Measurements from ENCODE around the gene IQSEC3.

Gene IQSEC3

DNA sequence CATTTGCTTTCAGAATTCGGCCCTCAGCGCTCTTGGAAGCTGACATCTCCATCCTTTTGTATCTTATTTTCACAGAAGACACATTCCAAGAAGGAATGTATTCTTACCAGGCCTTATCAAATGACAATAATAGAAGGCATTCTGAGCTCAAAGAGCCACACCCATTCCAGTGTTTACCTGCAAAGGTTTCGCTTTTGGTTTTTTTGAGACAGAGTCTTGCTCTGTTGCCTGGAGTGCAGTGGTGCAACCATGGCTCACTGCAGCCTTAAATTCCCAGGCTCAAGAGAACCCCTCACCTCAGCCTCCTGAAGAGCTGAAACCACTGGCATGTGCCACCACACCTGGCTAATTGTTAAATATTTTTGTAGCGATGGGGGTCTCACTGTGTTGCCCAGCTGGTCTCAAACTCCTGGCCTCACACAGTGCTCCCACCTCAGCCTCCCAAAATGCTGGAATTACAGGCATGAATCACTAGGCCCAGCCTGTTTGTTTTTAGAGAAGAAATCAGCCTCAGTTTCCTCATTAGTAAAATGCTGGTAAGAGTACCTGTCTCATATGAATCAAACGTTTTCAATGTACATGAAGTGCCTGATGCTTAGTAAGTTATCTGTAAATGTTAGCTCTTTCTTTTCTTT lies 78.2 kb downstream of the IQSEC3 start:
- DNase-seq, result no peak

DNA sequence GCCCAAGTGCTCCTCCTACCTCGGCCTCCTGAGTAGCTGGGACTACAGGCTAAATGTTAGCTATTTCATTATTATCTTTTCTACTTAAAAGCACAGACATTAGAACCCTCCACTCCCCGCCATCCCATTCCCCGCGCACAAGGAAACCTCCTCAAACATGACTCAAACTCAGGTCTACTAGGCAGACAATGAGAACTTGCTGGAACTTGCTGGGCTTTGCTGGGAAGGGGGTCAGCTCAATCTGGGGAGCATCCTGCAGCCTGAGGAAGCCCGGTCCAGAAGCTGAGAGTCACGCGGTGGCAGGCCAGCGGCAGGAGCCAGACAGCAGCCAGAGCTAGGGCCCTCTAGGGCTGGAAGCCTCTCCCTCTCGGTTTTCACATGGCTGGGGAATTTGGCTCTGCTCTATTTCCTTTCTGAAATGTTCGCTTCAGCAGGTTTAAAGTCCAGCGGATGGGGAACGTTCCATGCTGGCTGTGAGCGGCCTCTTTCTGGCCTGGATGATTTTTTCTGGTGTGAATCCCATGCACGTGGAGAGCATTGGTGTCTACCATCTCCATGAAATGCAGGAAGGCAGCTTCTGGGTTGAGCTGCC lies 78.9 kb downstream of the IQSEC3 start:
- no peak for DNase-seq

DNA sequence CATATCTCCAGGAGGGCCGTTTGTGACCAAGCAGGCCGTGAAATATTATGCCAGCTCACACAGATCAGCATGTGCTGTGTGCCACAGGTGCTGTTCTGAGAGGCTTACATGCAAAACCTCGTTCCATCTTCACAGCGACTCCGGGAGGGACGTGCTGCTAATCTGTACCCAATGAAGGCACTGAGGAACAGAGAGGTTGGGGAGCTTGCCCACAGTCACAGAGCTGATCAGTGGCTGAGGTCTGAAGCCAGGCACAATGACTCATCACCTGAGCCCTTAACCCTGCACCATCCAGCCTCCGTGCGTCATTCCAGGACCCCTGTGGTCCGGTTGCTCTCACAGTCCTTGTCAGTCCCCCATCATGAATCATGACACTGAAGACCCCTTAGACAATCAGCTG lies 80.7 kb downstream of the IQSEC3 start:
- no peak for DNase-seq

DNA sequence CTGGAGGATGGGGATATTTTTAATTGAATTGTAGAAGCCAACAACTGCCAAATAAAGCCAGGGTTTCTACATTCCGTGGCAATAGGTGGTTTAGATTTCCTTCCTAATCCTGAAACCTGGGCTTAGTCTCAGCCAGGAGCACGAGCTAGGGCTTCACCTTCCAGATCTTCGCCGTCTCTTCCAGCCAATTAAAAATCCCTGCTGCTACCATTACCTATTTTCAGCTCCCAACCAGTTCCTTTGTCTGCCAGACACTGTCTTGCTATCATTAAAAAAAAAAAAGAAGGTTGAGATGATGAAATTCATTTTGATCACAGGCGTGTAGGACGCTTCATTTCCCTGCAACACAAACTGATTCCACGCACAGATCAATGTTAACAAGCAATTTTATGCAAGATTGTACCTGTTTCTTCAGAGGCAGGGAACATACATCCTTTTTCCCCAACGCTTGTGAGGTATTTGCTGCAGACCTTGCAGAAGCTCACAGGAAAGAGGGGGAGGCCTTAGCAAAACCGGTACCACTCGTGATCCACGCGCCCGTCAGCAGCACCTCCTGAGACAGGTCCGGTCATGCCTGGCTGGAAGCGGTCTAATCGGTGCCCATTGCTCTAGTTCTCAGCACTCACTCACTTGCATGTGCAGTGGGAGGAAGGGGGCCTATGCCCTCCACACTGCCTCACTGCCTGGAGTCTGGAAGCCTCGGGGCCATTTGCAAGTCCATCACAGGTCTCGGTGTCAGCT lies 82.3 kb downstream of the IQSEC3 start:
- no peak for DNase-seq

DNA sequence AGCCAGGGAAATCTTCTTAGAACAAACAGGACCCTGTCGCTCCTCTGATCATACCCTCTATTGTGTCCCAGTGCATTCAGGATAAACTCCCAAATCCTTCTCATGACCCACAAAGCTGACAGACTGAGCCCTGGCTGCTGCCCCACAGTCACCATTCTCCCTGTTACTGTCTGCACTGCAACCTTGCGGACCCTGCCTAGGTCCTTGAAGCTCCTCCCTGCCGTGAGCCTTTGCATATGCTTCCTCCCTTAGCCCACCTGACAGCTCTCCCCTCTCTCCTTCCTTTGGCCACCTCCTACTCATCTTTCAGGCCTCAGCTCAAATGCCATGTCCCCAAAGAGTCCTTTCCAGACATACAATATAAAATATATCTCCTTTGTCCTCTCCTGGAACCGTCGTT lies 85.0 kb downstream of the IQSEC3 start:
- no peak for DNase-seq

DNA sequence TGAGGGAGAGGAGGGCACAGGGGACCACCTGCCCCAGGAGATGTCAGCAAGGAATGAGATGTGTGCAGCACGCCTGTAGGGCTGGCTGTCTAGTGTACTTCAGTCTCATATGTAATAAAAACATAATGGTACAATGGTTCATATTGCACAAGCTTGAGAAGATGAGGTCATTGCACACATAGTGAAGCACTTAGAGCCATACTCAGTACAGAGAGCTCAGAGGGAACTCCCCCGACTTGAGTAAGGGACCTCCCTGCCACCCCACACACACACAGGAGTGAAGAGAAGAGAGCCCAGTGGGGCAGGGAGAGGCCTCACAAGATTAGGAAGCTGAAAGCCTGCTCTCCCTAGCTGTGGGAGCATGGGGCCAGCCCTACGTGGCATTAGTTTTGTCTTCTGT lies 85.9 kb downstream of the IQSEC3 start:
- no peak for DNase-seq

DNA sequence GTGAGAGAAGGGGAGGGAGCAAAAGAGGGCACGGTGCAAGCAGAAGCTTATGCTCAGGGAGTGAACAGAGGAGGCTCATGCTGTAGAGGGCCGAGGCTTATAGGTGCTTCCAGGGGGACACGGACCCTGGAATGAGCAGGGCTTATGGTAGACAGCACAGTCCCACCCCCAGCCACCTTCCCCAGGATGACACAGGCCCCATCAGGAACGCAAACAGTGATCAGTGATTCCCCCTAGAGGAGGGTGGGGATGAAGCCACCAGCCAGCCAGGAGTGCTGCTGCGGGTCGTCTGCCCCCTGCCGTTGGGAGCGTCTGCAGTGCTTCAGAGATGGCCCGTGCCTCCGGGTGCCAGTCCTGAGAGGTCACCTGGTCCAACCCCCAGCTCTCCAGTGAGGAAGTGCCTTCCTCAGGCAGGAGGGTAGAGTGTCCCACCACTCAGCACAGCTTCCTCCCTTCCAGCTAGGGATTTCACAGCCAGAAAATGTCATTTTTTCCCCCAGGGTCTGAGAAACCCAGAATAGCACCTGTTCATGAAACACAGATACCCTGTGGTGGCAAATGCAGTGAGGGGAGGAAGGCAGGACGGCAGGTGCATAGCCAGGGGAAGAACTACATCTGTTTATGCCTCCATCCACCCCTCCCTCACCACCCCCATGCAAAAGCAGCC lies 86.6 kb downstream of the IQSEC3 start:
- DNase-seq, result peak; percentile 41

DNA sequence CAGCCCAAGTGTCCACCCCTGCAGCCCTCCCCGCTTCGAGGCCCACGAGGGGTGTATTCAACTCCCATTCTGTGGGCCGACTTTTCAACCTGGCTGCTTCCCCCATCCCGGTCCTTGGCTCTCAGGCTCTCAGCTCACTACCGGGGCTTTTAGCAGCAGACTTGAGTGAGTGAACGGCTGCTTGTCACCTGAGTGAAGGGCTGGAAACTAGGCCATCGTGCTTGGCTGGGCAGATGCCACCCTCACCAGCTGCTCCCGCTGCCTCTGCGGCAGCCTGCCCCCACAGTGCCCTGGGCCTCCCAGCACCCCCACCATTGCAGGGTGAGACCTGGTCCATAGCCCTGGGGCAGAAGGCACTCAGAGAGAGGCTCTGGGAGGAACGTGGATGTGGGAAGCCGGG lies 87.5 kb downstream of the IQSEC3 start:
- no peak for DNase-seq

DNA sequence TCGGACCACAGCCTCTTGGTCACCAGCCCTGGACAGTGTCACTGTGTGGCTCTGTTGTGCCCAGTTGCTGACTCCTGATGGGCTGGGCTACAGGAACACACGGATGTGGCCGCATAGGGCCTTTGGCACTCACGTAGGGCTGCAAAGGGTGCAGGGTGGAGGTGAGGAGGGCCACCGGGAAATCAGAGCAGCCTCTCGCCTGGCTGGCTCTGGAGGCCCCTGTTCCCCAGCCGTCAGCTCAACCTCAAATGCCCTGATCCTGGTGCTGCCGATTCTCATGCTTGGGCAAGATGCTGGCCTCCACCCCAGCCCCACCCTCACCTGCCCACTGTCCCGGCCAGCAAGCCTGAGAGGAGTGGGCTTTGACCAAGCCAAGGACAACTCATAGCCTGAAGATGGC lies 88.4 kb downstream of the IQSEC3 start:
- no peak for DNase-seq

DNA sequence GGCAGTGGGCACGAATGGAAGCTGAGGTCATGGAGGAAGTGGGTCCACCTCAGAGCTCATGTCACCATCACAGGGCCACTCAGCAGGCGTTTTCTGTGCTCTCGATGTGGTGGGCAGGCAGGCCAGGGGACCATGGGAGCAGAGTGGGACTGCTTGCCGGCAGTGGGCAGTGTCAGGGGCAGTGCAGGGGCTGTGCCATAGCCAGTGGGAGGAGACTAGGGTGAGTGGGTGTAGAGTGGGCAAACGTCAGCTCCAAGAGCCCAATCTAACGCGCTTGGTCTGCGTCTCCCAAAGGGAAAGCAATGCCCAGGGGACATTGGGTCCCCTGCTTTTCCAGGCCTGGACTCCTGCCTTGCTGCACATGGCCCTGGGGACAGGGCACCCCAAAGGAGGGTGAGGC lies 89.1 kb downstream of the IQSEC3 start:
- no peak for DNase-seq

DNA sequence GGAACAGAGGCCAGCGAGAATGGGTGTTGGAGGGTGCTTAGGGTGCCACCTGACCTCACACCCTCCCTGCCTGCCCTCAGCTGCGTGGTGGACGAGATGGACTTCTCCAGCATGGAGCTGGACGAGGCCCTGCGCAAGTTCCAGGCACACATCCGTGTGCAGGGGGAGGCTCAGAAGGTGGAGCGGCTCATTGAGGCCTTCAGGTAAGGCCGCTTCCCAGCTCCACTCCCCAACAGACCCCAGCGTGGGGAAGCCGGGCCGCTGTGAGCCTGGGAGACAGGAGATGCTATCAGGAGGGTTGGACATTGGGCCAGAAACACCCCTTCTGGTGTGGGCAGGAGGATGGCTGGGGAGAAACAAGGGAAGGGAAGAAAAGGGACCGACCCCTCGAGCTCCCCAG lies 90.4 kb downstream of the IQSEC3 start:
- DNase-seq, result no peak

DNA sequence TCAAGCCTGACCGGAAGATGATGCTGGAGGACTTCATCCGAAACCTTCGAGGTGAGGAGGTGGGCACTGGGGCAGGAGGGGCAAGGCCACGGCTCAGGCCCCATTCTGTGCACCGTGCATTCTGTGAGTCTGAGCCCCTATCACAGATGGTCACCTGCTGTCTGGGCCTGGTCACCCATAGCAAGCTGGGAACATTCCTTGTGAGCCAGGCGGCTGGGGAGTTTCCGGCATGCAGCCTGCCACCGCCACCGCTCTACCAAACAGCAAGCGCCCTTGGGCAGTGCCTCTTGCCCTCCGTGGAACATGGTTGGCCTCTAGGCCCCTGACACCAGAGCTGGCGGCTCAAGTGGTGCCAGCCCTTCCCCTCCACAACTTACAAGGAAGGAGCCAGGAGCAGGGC lies 91.1 kb downstream of the IQSEC3 start:
- no peak for DNase-seq

DNA sequence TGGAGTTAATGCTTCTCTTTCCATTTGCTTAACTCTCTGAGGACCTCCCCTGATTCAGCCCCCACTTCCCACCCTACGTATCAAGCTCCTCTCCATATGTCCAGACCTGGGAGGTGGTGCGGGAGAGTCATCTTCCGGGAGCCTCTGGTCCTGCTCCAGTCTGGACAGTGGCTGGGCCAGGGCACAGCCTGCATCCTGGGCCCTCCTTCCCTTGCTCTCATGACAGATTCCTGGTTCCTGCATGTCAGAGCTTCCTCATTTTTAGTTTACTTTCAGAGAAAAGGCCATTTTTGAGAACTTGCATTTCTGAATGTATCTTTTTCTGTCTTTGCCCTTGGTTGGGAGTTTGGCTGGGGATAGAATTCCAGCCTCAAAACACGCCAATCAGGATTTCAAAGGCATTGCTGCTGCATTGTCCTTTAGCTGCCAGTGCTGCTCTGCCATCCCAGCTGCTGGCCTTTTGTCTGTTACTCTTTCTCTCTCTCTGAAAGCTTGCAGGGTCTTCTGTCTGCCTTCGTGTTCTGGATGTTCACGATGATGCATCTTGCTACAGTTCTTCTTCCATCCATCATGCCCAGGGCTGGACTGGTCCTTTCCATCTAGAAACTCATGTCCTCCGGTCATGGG lies 92.7 kb downstream of the IQSEC3 start:
- DNase-seq, result no peak

DNA sequence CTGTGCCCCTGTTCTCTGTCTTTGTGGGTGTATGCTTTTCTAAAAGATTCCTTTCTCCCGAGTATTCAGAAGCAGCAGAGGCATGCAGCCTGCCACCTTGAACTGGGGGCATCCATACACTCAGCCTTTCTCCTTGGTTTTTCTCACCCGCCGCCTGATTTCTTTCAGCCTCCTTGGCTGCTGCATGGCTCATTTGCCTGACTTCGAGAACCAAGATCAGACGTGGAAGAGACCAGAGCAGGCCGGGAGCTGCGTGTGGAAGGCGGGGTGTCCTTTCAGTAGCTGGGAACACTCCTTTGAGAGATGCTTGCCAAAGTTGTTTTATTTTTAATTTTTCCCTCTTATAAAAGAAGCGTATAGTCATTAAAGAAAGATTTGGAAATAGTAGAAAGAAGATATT lies 94.3 kb downstream of the IQSEC3 start:
- no peak for DNase-seq

DNA sequence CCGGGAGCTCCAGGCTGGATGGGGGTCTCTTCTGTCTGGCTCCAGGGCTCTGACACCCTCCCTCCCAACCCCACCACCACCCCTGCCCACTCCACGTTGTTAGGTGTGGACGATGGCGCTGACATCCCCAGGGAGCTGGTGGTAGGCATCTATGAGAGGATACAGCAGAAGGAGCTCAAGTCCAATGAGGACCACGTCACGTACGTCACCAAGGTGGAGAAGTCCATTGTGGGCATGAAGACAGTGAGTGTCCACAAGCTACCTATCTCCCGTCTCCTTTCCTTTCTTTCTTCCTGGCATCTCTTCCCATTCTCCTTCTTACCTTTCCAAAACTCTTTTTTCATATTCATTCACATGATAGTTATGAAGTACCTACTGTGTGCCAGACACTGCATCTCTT lies 95.3 kb downstream of the IQSEC3 start:
- no peak for DNase-seq

DNA sequence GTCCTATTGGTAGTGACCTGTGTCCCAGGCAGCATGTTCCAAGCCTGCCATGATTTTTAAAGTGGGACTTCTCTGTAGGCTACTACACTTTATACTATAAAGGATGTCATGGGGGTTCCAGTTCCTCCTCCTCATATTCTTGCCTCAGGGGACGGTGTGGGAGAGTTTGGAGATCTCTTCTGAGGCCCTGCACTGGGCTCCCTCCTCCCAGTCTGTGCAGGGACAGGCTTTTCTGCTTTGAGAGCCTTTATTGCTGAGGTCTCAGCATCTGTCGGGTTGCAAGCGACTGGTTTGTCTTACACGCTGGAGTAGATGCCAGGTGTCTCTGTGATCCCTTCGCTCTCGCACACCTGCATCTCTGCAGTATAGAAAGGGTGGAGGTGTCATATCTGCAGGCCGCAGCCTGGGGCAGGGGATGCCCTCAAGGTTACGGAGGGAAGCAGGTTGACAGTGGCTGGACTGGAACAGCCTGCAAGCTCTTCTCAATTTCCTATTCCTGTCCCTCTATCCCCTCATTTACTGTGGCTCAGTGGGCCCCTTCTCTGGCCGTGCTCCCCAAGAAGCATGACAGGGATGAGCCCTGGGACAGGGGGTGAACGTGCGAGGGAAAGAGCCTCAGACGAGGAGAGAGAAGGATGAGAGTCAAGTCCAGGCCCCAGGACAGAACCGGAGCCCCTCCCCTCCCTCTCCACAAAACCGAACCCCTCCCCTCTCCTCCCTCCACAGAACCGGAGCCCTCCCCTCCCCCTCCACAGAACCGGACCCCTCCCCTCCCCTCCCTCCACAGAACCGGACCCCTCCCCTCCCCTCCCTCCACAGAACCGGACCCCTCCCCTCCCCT lies 96.1 kb downstream of the IQSEC3 start:
- DNase-seq, result no peak

DNA sequence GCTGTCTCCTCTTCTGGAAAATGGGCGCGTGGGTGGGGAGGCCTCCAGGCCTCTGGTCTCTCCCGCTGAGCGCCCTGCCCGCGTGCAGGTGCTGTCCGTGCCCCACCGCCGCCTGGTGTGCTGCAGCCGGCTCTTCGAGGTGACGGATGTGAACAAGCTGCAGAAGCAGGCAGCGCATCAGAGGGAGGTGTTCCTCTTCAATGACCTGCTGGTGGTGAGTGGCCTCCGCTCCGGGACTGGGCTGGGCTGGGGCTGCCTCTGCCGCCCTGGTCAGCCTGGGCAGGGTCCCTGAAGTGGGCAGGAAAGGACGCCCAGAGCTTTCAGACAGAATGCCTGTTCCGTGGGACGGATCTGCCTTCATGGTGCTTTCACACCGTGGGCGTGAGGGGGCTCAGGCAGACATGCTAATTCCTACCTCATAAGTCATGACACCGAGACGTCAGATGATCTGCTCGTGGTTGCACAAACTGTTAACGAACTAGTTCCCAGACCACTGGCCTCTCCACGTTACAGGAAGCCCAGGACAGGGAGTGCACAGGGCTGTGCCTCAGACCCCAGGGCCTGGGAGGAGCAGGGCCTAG lies 96.9 kb downstream of the IQSEC3 start:
- DNase-seq, result no peak

DNA sequence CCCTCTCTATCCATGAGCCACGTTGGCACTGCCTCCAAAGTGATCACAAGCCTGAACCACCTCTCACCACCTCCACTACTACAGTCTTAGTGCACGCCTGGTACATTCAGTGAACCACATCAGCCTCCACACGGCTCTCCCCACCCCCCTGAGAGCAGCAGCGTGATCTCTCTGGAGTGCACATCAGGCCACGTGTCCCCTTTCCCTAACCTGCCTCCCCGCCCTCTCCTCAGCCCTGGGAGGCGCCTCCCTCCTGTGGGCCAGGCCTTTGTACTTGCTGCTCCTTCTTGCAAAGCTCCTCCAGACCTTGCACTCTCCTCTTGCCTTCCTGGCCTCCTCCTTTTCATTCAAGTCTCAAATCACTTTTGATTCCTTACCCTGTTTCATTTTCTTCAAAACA lies 97.6 kb downstream of the IQSEC3 start:
- DNase-seq, result no peak

DNA sequence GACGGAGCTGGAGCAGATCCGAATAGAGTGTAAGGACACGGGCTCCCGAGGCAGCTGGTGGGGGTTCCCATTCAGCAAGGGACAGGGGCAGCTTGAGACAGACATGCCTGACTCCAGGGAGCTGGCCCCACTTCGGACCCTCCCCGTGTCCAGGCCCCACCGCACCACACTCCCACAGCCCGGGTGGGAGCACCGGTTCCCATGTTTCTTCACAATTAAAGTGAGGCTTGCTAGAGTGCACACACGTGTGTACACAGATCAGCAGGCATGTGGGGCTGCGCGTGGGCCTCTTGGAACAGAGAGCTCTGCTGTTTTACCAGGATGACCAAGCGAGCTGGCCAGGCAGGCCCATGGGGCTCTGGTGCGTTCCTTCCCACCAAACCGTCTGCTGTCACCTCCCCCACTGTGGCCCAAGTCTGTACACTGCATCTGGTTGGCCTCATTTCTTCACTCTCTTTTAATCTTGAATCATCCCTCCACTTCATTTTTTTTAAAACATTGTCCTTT lies 99.3 kb downstream of the IQSEC3 start:
- DNase-seq, result no peak

DNA sequence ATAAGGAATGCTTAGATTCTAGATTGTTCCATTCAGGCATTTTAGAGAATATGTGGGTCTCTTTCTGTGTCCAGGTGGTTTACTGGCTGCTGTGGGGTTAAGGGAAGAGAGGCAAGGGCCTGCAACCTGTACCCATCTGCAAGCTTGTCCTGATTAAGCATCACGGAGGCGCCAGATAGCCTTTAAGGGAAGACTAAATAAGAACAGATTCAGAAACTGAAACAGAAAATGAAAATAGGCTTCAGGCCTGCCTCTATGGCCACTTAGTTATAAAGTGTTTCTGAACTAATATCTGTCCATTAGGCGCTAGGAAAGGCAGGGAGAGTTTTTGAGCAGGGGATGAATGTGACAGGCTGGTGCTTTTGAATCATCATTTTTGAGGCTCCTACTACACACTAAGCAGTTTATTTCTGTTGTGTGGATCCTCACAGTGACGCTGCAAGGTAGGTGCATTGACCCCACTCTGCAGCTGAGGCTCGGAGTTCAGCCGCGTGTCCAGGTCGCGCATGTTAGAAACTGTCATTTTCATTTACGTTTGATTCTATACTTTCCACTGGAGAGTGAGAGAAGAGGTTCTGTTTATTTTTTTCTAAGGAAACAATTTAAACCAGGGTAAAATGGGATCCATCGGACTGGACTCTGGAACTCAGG lies 100.0 kb downstream of the IQSEC3 start:
- no peak for DNase-seq

DNA sequence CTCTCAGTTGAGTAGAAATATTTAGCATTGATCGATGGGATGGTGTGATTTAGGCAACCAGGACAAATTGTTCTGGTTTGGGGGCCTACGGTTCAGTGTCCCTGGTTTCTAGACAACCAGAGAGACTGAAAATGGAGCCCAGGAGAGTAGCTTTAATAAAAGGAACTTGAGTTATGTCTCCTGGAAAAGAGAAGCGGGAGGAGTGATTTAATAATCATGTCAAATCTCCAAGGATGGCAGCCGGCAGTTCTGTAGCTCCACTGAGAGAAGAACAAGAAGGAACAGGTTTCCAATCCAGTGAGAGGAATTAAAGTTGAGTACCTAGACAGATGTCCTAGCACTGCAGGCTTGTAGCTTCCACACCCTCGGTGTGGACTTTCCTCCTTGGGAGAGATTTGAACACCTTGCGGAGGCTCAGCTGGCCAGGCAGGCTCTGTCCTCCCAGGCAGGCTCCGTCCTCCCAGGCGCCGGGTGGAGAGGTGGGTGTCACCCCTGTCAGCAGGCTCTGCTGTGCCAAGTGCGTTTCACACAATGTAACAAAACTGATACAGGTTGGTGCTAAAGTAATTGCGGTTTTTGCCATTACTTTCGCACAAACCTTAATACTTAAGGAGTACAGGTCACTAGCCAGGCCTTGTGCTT lies 101.5 kb downstream of the IQSEC3 start:
- DNase-seq, result no peak
